Activated T-cell treated with anti-CD3 and anti-CD28 coated beads for 1 hour (primary cell): ENCODE results near the gene MIER2.
"Not testable (repeated sequence)": the region's sequence is repeated elsewhere in the genome, so short reads cannot be mapped to it uniquely, and the experiment has no call there.

Experiments
- DNase-seq: peaks from one replicate; pipeline ENCODE4 v3.0.0-alpha.2; 2020; ENCODE audit warnings: low read depth

Gene MIER2

DNA sequence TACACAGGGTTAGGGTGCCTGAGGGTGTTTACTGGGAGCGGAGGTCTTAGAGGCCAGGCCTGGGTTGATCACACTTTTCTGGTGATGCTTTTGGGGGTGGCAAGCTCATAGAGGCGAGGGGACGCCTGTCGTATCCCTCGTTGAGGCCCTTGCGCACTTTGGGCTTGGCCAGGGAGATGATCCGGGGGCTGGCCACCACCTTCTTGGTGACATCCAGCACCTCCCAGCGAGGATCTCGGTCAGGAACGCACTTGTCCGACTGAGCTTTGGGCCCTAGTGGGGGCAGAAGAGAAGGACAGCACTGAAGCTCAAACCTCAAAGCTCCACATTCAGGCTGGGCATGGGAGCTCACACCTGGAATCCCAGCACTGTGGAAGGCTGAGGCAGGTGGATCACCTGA, 17.6 kb upstream of the MIER2 start:
- DNase-seq = no peak

DNA sequence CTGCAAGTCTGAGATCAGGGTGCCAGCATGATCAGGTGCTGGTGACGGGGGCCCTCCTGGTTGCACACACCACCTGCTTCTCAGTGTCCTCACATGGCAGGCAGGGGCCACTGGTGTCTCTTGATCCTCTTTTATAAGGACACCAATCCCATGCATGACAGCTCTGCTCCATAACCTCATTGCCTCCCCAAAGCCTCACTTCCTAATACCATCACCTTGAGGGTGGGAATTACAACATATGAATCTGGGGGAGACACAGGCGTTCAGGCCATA, 15.0 kb upstream of the MIER2 start:
- DNase-seq = no peak

DNA sequence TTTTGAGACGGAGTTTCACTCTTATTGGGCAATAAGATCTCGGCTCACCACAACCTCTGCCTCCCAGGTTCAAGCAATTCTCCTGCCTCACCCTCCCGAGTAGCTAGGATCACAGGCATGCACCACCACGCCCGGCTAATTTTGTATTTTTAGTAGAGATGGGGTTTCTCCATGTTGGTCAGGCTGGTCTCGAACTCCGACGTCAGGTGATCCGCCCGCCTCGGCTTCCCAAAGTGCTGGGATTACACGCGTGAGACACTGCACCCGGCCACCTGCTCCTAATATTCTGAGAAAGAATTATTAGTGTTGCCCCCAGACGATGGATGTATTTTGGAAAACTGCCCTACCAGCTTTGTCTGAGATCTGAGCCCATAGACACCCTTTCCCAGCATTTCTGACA, 10.9 kb upstream of the MIER2 start:
- not testable (repeated sequence) for DNase-seq

- no peak for DNase-seq
These were observed 10.5 kb upstream of the MIER2 start for GRCh38 chr19:355134-355533.

DNA sequence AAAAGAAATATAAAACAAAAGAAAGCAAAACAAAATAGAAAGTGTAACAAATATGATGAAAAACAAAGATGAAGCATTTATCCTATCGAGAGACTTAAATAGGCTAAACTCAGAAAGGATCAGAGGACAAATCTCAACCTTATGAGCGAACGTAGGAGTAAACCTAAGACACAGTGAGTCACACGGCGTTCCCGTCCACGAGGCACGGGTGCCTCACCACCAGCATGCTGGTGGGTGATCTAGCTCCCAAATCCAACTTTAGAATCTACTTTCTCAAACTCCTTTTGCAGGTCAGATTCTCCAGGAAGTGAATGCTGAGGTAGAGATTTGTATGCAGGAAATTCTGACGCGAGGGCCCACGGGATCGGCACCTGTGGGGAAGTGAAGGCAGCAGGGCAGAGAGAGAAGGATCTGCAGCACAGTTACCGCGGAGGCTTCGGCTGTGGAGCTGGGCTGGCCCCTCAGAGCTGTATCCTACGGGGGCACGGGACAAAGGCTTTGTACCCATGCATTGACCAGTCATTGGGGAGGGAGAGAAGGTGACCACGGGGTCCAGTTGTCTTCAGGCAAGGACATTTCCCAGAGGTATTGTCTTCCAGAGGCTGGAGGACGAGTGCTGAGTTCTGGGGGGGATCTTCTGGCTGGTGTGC, 7.5 kb upstream of the MIER2 start:
- no peak for DNase-seq

DNA sequence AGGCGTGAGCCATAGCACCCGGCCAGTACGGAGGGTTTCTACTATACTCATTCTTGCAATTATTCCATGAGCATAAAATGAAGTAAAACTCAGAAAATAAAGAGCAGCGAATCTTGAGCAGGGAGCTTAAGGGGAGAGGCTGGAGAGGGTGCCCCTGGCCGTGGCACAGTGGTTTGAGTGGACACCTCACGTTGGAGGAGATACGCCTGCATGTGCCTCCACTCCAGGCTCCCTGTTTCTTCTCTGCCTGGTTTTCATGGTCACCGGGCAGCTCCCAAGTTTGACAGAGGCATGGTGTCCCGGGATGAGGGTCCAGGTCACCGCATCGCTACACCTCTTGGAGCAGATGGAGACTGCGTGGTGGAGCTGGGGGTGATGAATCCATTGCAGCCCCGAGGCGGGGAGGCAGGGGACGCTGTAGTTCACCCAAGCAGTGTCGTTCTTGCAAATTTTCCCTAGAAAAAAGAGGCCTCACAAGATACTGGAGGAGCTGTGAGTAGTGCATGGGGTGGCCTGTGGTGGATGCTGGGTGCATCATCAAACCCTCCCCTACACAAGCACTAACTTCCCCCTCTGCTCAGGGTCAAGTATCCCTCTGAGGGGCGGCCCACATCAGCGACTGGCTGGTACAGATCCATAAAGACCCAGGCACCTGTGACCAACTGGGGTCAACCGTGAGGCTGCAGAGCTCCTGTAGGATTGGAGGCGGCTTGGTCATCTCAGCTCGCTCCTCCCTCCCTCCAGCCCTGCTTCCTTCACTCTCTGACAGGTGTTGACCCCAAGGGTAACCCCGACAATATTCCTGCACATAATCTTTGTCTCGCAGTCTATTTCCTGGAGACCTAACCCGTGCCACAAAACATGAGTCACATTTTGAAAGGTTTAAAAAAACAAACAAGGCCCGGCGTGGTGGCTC, 3.6 kb upstream of the MIER2 start:
- no peak for DNase-seq

DNA sequence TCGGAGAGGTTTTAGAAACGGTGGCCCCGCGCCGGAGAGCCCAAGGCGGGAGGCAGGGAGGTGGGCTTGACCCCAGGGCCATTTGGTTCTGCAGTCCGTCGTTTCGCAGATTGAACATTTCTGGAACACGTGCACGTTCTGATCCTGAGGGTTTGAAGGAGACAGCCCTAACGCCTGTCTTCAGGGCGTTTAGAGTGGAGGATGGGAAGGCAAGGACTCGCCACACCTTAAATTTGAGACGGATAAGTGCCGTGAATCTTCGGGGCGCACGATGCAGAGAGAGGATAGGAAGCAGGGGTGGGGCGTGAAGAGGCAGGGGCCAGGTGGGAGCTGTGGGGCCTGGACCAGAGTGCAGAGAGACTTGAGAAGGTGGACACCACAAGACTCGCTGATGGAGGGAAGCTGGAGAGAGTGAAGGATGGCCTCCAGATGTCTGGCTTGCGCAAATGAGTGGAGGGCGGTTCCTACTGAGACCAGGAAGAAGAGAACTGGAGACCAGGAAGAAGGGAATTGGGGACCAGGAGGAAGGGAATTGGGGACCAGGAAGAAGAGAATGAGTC, 804 bp upstream of the MIER2 start:
- DNase-seq = no peak

- peak; percentile 33 for DNase-seq
These were observed 513 bp downstream of the MIER2 start for GRCh38 chr19:343941-344624.

GRCh38 chr19:343451-343931, 1.1 kb downstream of the MIER2 start:
- DNase-seq = no peak

GRCh38 chr19:342801-343421, 1.7 kb downstream of the MIER2 start:
- DNase-seq = no peak

- DNase-seq = no peak
These were observed 2.5 kb downstream of the MIER2 start for GRCh38 chr19:342128-342455.

DNA sequence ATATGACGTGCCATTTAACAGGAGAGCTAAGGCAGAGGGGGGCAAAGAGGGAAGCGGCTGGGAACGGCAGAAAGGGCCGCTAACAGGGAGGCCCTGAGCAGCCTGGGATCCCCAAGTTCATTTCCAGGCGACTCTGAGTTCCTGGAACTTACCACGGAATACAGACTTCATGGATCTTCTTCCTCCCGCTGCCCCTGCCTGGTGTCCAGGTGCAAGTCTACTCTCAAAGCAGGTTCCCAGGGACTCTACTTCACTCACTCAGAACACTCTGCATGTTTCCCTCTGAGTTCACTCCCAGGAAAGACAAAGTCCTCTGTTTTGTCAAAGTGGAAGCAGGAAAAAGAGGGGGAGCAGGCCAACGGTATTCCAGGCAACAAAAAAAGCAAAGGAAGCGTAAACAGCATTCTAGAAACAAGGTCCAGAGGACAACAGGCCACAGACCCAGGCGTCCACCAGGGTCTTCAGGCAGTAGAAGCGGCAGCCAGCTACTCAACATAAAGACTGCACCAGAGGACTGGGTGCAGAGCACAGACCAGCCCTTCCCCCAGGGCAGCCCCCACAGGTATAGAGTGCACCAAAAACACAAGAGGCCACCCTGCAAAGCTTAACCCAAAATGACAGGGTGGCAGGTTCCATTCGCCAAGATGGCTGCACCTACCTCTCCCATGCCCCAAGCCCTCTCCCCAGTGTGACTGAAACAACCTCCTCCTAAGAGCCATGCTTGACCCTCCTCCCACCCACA, 3.0 kb downstream of the MIER2 start:
- DNase-seq = no peak

DNA sequence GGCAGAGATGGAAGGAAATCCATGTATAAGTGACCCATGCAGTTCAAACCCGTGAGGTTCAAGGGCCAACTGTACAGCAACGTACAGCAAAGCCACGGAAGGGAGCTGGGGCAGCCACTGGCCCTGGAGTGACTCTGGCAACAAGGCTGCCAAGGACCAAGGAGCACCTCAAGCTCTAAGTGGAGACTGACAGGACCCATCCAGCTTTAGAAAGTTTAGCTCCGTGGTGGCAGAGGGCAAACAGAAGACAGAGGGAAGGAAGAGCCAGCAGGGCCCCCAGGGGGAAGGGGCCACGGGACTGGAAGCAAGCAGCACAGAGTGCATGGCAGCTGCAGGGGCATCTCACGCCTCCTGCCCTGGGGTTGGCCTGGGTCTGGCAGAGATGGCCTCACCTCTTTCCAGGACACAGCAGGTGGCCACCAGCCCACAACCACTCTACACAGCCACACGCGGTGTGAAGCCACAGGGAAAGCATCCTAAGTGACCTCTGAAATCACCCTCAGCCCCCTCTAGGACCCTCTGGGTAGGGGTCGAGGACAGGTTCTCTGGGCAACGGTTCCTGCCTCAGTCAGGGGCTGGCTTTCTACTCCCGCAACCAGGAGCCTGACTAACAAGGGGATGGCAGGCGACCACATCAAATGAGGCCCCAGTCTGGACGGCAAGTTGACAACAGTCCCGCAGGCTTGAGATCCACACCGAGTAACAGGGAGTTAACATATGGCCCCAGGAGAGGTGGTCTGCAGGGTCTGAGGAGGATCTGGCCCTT, 3.8 kb downstream of the MIER2 start:
- no peak for DNase-seq

GRCh38 chr19:339262-339887, 5.2 kb downstream of the MIER2 start:
- DNase-seq = no peak

DNA sequence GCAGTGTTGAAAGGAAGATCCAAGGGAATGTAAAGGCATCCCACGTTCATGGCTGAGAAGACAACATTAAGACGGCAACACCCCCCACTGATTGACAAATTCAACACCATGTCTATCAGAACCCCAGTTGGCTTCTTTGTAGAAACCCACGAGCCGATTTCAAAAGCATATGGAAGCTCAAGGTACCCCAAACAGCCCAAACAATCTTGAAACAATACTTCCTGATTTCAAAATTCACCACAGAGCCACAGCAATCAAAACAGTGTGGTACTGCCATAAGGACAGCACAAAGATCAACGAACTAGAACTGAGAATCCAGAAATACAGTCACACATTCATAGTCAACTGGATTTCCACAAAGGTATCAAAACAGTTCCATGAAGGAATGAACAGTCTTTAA, 6.2 kb downstream of the MIER2 start:
- no peak for DNase-seq

DNA sequence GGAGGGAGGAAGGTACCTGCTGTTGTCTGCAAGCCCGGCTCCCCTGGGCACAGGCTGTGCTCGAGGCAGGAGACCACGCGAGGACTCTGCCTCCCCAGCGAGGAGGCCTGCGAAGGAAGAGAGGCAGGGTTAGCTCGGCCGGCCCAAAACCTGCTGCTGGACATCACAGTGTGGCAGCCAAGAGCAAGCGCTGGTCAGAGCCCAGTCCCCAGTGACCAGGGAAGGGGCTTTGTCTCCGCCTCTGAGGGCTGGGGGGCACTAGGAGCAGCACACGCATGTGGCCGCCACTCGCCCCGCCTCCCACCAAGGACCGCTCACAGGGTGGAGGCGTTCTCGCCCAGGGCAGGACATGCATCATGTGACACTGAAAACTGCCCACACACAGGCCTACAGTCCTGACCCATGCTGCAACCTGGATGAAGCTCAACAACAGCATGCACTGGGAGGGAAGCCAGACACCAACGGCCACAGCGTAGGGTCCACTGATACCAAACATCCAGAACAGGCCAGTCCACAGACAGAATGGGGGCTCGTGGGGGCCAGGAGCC, 8.5 kb downstream of the MIER2 start:
- no peak for DNase-seq

DNA sequence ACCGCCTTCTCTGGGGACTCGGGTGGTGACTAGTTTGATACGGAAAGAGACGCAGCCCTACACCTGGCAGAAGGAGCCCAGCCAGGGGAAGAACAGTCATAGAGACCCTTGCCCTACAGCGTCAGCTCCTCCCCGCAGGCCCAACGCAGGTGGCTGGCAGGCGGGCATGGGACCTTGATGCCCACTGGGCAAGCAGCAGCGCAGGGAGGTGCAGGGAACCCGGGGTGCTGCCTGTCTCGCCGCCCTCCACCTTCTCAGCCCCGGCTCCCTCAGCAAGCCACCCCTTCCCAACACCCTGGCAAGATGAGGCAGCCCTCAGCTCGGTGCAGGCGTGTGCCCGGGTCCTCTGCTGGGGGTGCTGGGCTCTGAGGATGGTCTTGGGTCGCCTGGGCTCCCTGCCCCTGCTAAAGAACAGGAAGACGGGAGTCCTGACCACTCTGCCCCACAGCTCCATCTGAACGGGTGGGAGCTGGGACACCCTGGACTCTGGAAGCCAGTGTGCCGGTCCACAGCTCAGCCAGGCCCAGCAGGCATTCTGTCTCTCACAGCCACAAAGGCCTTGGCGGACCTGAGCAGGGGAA, 9.0 kb downstream of the MIER2 start:
- no peak for DNase-seq

- DNase-seq = no peak
These were observed 9.5 kb downstream of the MIER2 start for GRCh38 chr19:335072-335471.

GRCh38 chr19:334296-335071, 10.1 kb downstream of the MIER2 start:
- no peak for DNase-seq
